ENCODE results near the gene KLF3. TPM values are rescaled to one million over a fixed set of nuclear protein-coding genes. Genes with fewer than 3 reads are reported as not detected.

The KLF3 gene
- total and polyA plus RNA-seq, 2 of the 8 experiments (the other 6 are each of a cell fraction or from before 2014, with no cell fraction given): 8.0 to 14.9 TPM

DNA sequence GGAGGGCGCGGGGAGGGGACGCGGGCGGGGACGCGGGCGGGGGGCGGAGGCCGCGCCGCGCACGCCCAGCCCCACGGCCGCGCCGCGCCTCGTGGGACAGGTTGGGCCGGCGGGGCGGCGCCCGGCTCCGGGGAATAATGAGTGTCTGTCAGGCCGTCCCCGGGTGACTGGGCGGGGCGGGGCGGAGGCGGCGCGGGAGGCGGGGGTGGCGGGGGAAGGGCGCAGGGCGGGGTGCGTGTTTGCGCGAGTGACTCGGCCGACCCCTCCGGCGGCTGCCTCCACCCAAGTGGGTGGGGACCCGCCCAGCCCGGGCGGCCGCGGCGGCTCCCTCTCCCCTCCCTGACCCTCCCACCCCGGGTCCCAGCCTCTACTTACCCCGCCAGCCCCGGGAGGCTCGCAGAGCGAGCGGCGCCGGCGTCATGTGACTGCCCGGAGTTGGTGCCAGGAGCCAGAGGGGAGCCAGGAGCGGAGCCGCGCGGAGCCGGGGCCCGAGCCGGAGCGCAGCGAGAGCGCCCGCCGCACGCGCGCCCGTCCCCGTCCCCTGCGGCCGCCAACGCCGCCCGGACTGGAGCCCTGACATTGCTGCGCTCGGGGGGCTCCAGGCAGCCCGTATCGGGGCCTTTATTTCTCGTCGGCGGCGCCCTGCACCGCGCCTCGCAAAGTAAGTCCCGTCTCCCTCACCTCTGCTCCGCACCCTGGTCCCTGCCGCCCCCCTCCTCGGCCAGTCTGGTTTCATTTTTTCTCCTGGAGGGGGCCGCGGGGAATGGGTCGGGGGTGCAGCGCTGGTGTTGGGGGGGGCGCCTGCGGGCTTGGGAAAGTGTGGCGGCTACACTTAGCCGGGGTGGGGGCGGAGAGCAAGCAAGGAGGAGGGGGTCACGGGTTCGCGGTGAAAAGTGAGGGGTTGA, at the start of gene KLF3 (continued):
- TF ChIP-seq TBP (IDR thresholded peaks at IDR 0.05; ENCODE audit: low read depth, low read length) (peak; percentile 55; the same call in 1 of the 2 replicates), KDM4A (IDR thresholded peaks at IDR 0.05; ENCODE audit: low read depth, low read length, severe bottlenecking) (peak; percentile 27), POLR2AphosphoS5 (IDR thresholded peaks at IDR 0.05; ENCODE audit: low read depth, low read length) (peak; percentile 70), TCF12 (IDR thresholded peaks at IDR 0.05; ENCODE audit: low read depth, low read length) (no peak), JUND (IDR thresholded peaks at IDR 0.05; ENCODE audit: low read length) (no peak), TAF7 (optimal IDR thresholded peaks at IDR 0.05; ENCODE audit: borderline replicate concordance, low read depth, low read length) (peak; percentile 89), BCL11A (IDR thresholded peaks at IDR 0.05; ENCODE audit: low read depth in 2 of 2, low read length in 2 of 2) (no peak), SAP30 (IDR thresholded peaks at IDR 0.05; ENCODE audit: insufficient read depth, insufficient replicate concordance, low read length) (no peak), TEAD4 (IDR thresholded peaks at IDR 0.05; ENCODE audit: low read depth, low read length) (no peak), SIN3A (conservative IDR thresholded peaks at IDR 0.05 in 1 of 2, IDR thresholded peaks at IDR 0.05 in 1 of 2; ENCODE audit: low read depth in 1 of 2, low read length in 2 of 2) (peak in 1 of 2 experiments; percentile 27; a peak in 1 of 4 replicates), CHD2 (IDR thresholded peaks at IDR 0.05; ENCODE audit: low read length) (no peak), POLR2A (IDR thresholded peaks at IDR 0.05; ENCODE audit: control extremely low read depth in 1 of 2, low read depth in 2 of 2, low read length in 2 of 2) (peak; percentile 62 to 85), FOSL1 (IDR thresholded peaks at IDR 0.05; ENCODE audit: insufficient read depth, low read depth, low read length) (no peak), YY1 (IDR thresholded peaks at IDR 0.05; ENCODE audit: low read depth, low read length) (no peak), RAD21 (IDR thresholded peaks at IDR 0.05 in 1 of 2, conservative IDR thresholded peaks at IDR 0.05 in 1 of 2; ENCODE audit: low read depth in 2 of 2, low read length in 2 of 2) (peak in 1 of 2 experiments; percentile 3; a peak in 2 of 4 replicates), SUZ12 (IDR thresholded peaks at IDR 0.05; ENCODE audit: low read length) (peak; percentile 9; the same call in 1 of the 2 replicates), GABPA (IDR thresholded peaks at IDR 0.05; ENCODE audit: borderline replicate concordance, insufficient read depth, low read length) (no peak), TAF1 (IDR thresholded peaks at IDR 0.05; ENCODE audit: low read depth, low read length) (peak; percentile 71)
- TF ChIP-seq, protein P1, sequence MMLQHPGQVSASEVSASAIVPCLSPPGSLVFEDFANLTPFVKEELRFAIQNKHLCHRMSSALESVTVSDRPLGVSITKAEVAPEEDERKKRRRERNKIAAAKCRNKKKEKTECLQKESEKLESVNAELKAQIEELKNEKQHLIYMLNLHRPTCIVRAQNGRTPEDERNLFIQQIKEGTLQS (IDR thresholded peaks at IDR 0.05; ENCODE audit: insufficient read depth, low read depth, low read length): no peak
